Endothelial cell of umbilical vein (primary cell): ENCODE measurements around the gene TCF21. TPM values are rescaled to one million over a fixed set of nuclear protein-coding genes. Genes with fewer than 3 reads are reported as not detected.

Source experiments
- BruUV-seq: library from RNA; stranded (reverse); fragments of 400-500 nt; replicated peaks from 2 replicates; lab custom pipeline; 2021; lab: Mats Ljungman, UMichigan
- CTCF ChIA-PET: fragments of 300-600, 350-600 bp; sonication (Branson Sonifier 250); formaldehyde crosslinking; loops from one replicate; lab custom pipeline; 2021; ENCODE audit warnings: antibody characterized with exemption, inconsistent platforms; lab: Charles Lee
- POLR2A ChIA-PET: fragments of 300-600, 350-600 bp; sonication (Branson Sonifier 250); formaldehyde crosslinking; loops from one replicate; lab custom pipeline; 2021; ENCODE audit warnings: antibody characterized with exemption, inconsistent platforms; lab: Charles Lee
- DNase-seq: peaks from one replicate; pipeline ENCODE4 v3.0.0-alpha.2; 2011; ENCODE audit warnings: low read depth, low spot score
- FAIRE-seq: peaks from 2 replicates; lab custom pipeline; 2011; peaks lifted over from hg19 to GRCh38; lab: Jason Lieb, UNC
- H2AFZ ChIP-seq: 2 replicates; pipeline ENCODE4 v1.6.0; 2012; ENCODE audit warnings: low read depth, low read length, control low read depth, inconsistent platforms
- H3K27ac ChIP-seq: 2 replicates; pipeline ENCODE4 v1.5.1; 2011; ENCODE audit warnings: low read depth, mild to moderate bottlenecking, control low read depth, low read length, moderate library complexity; ENCODE audit not compliant: insufficient read depth
- H3K27me3 ChIP-seq, 2 experiments: 2 replicates each; pipeline versions ENCODE4 v1.6.0 to v1.6.1; 2011; ENCODE audit warnings: low read length in 2 of 2, mixed read lengths in 1 of 2; ENCODE audit not compliant: control insufficient read depth in 2 of 2, insufficient read depth in 2 of 2
- H3K36me3 ChIP-seq, 2 experiments: 2 replicates in 1 of 2; 3 replicates in 1 of 2; pipeline ENCODE4 v1.5.1; 2011; ENCODE audit warnings: low read length in 2 of 2, mild to moderate bottlenecking in 1 of 2, moderate library complexity in 1 of 2; ENCODE audit not compliant: control insufficient read depth in 2 of 2, insufficient read depth in 2 of 2; ENCODE audit errors: extremely low read depth in 1 of 2
- H3K4me1 ChIP-seq: 3 replicates; pipeline ENCODE4 v1.5.1; 2011; ENCODE audit warnings: mild to moderate bottlenecking, low read length; ENCODE audit not compliant: control insufficient read depth, insufficient read depth; ENCODE audit errors: extremely low read depth
- H3K4me2 ChIP-seq: 2 replicates; pipeline ENCODE4 v1.6.1; 2011; ENCODE audit warnings: low read length, control low read depth, mixed read lengths; ENCODE audit not compliant: insufficient read depth
- H3K4me3 ChIP-seq, 3 experiments: fragments of 200-600 bp in 1 of 3; sonication (generic), shearing (Covaris generic) in 1 of 3; replicated peaks in 1 of 3; 2 replicates each; pipeline ENCODE4 v1.5.1; 2011 to 2016; ENCODE audit warnings: control low read depth in 3 of 3, low read length in 3 of 3, mild to moderate bottlenecking in 2 of 3, inconsistent platforms in 1 of 3, low read depth in 1 of 3, moderate library complexity in 1 of 3; ENCODE audit not compliant: insufficient read depth in 1 of 3
- H3K79me2 ChIP-seq: 2 replicates; pipeline ENCODE4 v1.6.0; 2012; ENCODE audit warnings: low read length, inconsistent platforms; ENCODE audit not compliant: control insufficient read depth, insufficient read depth
- H3K9ac ChIP-seq: replicated peaks from 2 replicates; pipeline ENCODE3; 2011; ENCODE audit warnings: low read length, control low read depth; ENCODE audit not compliant: insufficient read depth; ENCODE audit errors: extremely low read depth
- H3K9me1 ChIP-seq: replicated peaks from 3 replicates; pipeline ENCODE4 v1.6.0; 2011; ENCODE audit warnings: mild to moderate bottlenecking, low read length; ENCODE audit not compliant: control insufficient read depth, insufficient read depth; ENCODE audit errors: extremely low read depth
- H3K9me3 ChIP-seq: replicated peaks from 2 replicates; pipeline ENCODE4 v1.5.1; 2012; ENCODE audit warnings: low read length, inconsistent platforms; ENCODE audit not compliant: control insufficient read depth, insufficient read depth
- H4K20me1 ChIP-seq: replicated peaks from 2 replicates; pipeline ENCODE3; 2011; ENCODE audit warnings: mild to moderate bottlenecking, low read length; ENCODE audit not compliant: control insufficient read depth, insufficient read depth; ENCODE audit errors: extremely low read depth
- EZH2 ChIP-seq: IDR thresholded peaks from 2 replicates; pipeline ENCODE4 v1.6.1; 2012; ENCODE audit warnings: borderline replicate concordance, low read depth, mild to moderate bottlenecking, moderate library complexity, low read length, inconsistent platforms; ENCODE audit not compliant: severe bottlenecking
- FOS ChIP-seq: IDR thresholded peaks from 2 replicates; pipeline ENCODE4 v1.6.1; 2011; ENCODE audit warnings: mild to moderate bottlenecking, low read length, moderate library complexity, borderline replicate concordance; ENCODE audit not compliant: insufficient read depth
- GATA2 ChIP-seq: IDR thresholded peaks from 2 replicates; pipeline ENCODE4 v1.7.0; 2011; ENCODE audit warnings: low read depth, mild to moderate bottlenecking, moderate library complexity, mixed read lengths, low read length; ENCODE audit not compliant: insufficient read length, insufficient read depth
- JUN ChIP-seq: IDR thresholded peaks from 2 replicates; pipeline ENCODE4 v1.6.1; 2011; ENCODE audit warnings: borderline replicate concordance, low read depth; ENCODE audit not compliant: insufficient read length, insufficient read depth
- POLR2A ChIP-seq: IDR thresholded peaks from 2 replicates; pipeline ENCODE4 v1.6.1; 2012; ENCODE audit warnings: low read depth, mild to moderate bottlenecking, control low read depth, low read length
- POLR2AphosphoS5 ChIP-seq: IDR thresholded peaks from 2 replicates; pipeline ENCODE4 v1.6.1; 2012; ENCODE audit warnings: low read depth, mild to moderate bottlenecking, control low read depth, low read length, moderate library complexity; ENCODE audit not compliant: insufficient read depth
- dilution Hi-C: fragments of 300-500 bp; cut with MboI; formaldehyde crosslinking; loops from one replicate; pipeline ENCODE4 v1.15.0; 2019; ENCODE audit warnings: low sequenced_read_pairs; ENCODE audit not compliant: extremely low pct_ligation_motif_present
- intact Hi-C: fragments of 100-400 bp; cut with micrococcal nuclease; formaldehyde crosslinking; loops from one replicate; pipeline ENCODE4 v1.10.0; 2022
- polyA plus RNA-seq, 4 experiments: library from polyadenylated mRNA; depleted of rRNA in 3 of 4; stranded (reverse) in 3 of 4; unstranded in 1 of 4; fragments of >200 nt; gene quantifications; 2 replicates each; pipeline versions ENCODE4 v1.2.1 to v1.2.3, GENCODE V29; 2011 to 2012; ENCODE audit warnings: missing spikeins in 1 of 4
- total RNA-seq: library from RNA; stranded (reverse); gene quantifications from 2 replicates; pipeline ENCODE4 v1.2.3, GENCODE V29; 2021
- TF ChIP-seq, protein P1 (sequence below), 2 donors: IDR thresholded peaks; 1 replicate in 1 of 2; 2 replicates in 1 of 2; pipeline ENCODE4 v1.5.1; 2011; ENCODE audit warnings: low read length in 2 of 2, mild to moderate bottlenecking in 2 of 2, moderate library complexity in 2 of 2, control low read depth in 1 of 2, inconsistent platforms in 1 of 2, low read depth in 1 of 2; ENCODE audit not compliant: insufficient read depth in 1 of 2; ENCODE audit errors: extremely low read depth in 1 of 2

TCF21 gene
- total and polyA plus RNA-seq, 2 donors (not counting 3 experiments of a cell fraction or from before 2014, with no cell fraction given), result not detected

DNA sequence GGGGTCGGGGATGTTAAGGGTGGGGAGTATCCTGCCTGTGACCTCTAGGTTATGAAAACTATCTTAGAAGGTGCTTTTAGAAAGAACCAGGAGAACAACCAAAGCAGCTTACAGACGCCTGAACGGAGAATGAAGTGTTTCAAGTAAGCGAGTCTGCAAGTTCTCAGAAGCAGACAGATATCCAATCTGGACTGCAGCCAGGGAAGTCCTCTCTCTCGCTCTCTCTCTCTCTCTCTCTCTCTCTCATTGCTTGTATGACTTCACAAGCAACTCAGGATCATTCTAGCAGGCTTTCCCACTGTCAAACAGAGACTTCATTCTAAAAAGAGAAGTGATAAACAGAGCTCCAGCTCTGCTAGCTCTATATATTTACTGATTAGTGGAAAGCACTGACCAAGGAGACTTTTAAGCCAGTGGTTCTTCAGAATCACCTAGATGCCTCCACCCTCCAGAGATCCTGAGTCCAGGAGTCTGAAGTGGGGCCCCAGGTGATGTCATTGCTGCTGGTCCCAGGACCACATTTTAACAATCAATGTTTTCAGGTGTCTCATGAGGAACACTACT is 6.0 kb downstream of the TCF21 start:
- H3K27ac ChIP-seq, result no peak overlapping the region
- BruUV-seq, result no TSS peak
- H3K9ac ChIP-seq, result no peak overlapping the region
- dilution Hi-C loops (no loop called here), intact Hi-C loops (no loop called here)
- POLR2A ChIA-PET, result no interaction called here
- TF ChIP-seq POLR2A, result no peak
- TF ChIP-seq JUN, result no peak
- TF ChIP-seq, protein P1, sequence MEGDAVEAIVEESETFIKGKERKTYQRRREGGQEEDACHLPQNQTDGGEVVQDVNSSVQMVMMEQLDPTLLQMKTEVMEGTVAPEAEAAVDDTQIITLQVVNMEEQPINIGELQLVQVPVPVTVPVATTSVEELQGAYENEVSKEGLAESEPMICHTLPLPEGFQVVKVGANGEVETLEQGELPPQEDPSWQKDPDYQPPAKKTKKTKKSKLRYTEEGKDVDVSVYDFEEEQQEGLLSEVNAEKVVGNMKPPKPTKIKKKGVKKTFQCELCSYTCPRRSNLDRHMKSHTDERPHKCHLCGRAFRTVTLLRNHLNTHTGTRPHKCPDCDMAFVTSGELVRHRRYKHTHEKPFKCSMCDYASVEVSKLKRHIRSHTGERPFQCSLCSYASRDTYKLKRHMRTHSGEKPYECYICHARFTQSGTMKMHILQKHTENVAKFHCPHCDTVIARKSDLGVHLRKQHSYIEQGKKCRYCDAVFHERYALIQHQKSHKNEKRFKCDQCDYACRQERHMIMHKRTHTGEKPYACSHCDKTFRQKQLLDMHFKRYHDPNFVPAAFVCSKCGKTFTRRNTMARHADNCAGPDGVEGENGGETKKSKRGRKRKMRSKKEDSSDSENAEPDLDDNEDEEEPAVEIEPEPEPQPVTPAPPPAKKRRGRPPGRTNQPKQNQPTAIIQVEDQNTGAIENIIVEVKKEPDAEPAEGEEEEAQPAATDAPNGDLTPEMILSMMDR (IDR thresholded peaks at IDR 0.05; ENCODE audit: extremely low read depth in 1 of 2, insufficient read depth in 1 of 2, low read depth in 1 of 2, low read length in 2 of 2), result no peak
- no peak for TF ChIP-seq FOS
- TF ChIP-seq EZH2, result no peak
- TF ChIP-seq GATA2, result no peak
- no peak for TF ChIP-seq POLR2AphosphoS5
- H3K79me2 ChIP-seq, result no peaks in the 10 kb centered on the region
- no peak for FAIRE-seq
- H3K9me3 ChIP-seq, result no peaks in the 10 kb centered on the region
- peaks cover 72 to 90% of the 10 kb centered on the region in 2 experiments for H3K27me3 ChIP-seq
- DNase-seq, result no peak
- H3K4me3 ChIP-seq, result no peak overlapping the region
- no peak overlapping the region for H3K4me2 ChIP-seq
- H3K9me1 ChIP-seq, result no peaks in the 10 kb centered on the region
- H2AFZ ChIP-seq, result no peak overlapping the region
- no peaks in the 10 kb centered on the region for H3K4me1 ChIP-seq
- no peaks in the 10 kb centered on the region for H3K36me3 ChIP-seq
- no peaks in the 10 kb centered on the region for H4K20me1 ChIP-seq
- CTCF ChIA-PET, result interaction anchor here (1.2 kb wide), 1 partner anchor 202 kb away, joined by 3 read pairs; no protein-coding TSS in a partner anchor
